Liver (tissue), 9 donors: ENCODE results near the gene STXBP1. TPM values are rescaled to one million over a fixed set of nuclear protein-coding genes. Genes with fewer than 3 reads are reported as not detected.

Experiments used
- DNase-seq: peaks from one replicate; pipeline ENCODE4 v3.0.0-alpha.2; 2017; ENCODE audit warnings: low spot score
- H3K27ac ChIP-seq, 2 donors: one replicate each; pipeline ENCODE4 v1.7.0; 2013; ENCODE audit warnings: inconsistent platforms in 2 of 2, low read length in 2 of 2, control low read depth in 1 of 2, low read depth in 1 of 2, mild to moderate bottlenecking in 1 of 2
- H3K27me3 ChIP-seq, 4 donors: one replicate each; pipeline versions ENCODE4 v1.6.1 to v1.7.0; 2013; ENCODE audit warnings: low read length in 3 of 4, inconsistent platforms in 1 of 4, mild to moderate bottlenecking in 1 of 4, moderate library complexity in 1 of 4; ENCODE audit not compliant: control insufficient read depth in 4 of 4, insufficient read depth in 4 of 4
- H3K36me3 ChIP-seq, 4 donors: one replicate each; pipeline versions ENCODE4 v1.6.1 to v1.7.0; 2013; ENCODE audit warnings: low read length in 3 of 4, mild to moderate bottlenecking in 3 of 4, low read depth in 1 of 4, moderate library complexity in 1 of 4; ENCODE audit not compliant: control insufficient read depth in 4 of 4, insufficient read depth in 3 of 4
- H3K4me1 ChIP-seq, 4 donors: one replicate each; pipeline versions ENCODE4 v1.6.1 to v1.7.0; 2013; ENCODE audit warnings: low read length in 3 of 4, mild to moderate bottlenecking in 3 of 4, moderate library complexity in 1 of 4; ENCODE audit not compliant: control insufficient read depth in 4 of 4, insufficient read depth in 4 of 4
- H3K4me3 ChIP-seq, 3 donors: one replicate each; pipeline versions ENCODE4 v1.6.1 to v1.7.0; 2013; ENCODE audit warnings: low read length in 3 of 3, control low read depth in 1 of 3, low read depth in 1 of 3, mild to moderate bottlenecking in 1 of 3
- H3K9ac ChIP-seq, 2 donors: one replicate each; pipeline ENCODE4 v1.7.0; 2013; ENCODE audit warnings: low read length in 2 of 2, mild to moderate bottlenecking in 2 of 2, moderate library complexity in 2 of 2, control low read depth in 1 of 2, low read depth in 1 of 2
- H3K9me3 ChIP-seq, 4 donors: one replicate each; pipeline versions ENCODE4 v1.6.1 to v1.7.0; 2013; ENCODE audit warnings: low read length in 3 of 4; ENCODE audit not compliant: control insufficient read depth in 4 of 4
- ATF3 ChIP-seq: IDR thresholded peaks from 2 replicates; pipeline ENCODE4 v1.6.1; 2016; ENCODE audit warnings: antibody characterized with exemption
- CTCF ChIP-seq: fragments of 150-350 bp; IDR thresholded peaks from 2 replicates; pipeline ENCODE4 v1.5.1; 2017; ENCODE audit warnings: improper control_type of control experiment, low read depth, low read length; ENCODE audit not compliant: missing input control
- FOXA1 ChIP-seq: IDR thresholded peaks from 2 replicates; pipeline ENCODE4 v1.6.1; 2016; ENCODE audit warnings: antibody characterized with exemption
- FOXA2 ChIP-seq: IDR thresholded peaks from 2 replicates; pipeline ENCODE4 v1.6.1; 2016; ENCODE audit warnings: antibody characterized with exemption
- HNF4A ChIP-seq, 2 donors: conservative IDR thresholded peaks; 2 replicates each; pipeline ENCODE4 v1.6.1; 2016; ENCODE audit warnings: antibody characterized with exemption in 2 of 2, mild to moderate bottlenecking in 2 of 2
- HNF4G ChIP-seq: IDR thresholded peaks from 2 replicates; pipeline ENCODE4 v1.6.1; 2016; ENCODE audit warnings: antibody characterized with exemption
- JUND ChIP-seq, 2 donors: IDR thresholded peaks; 2 replicates each; pipeline ENCODE4 v1.6.1; 2016; ENCODE audit warnings: antibody characterized with exemption in 2 of 2
- MAX ChIP-seq: IDR thresholded peaks from 2 replicates; pipeline ENCODE4 v1.6.1; 2016; ENCODE audit warnings: antibody characterized with exemption
- NR2F2 ChIP-seq: IDR thresholded peaks from 2 replicates; pipeline ENCODE4 v1.6.1; 2016; ENCODE audit warnings: antibody characterized with exemption
- REST ChIP-seq: IDR thresholded peaks from 2 replicates; pipeline ENCODE4 v1.6.1; 2016; ENCODE audit warnings: antibody characterized with exemption, mild to moderate bottlenecking
- RXRA ChIP-seq, 2 donors: IDR thresholded peaks; 2 replicates each; pipeline ENCODE4 v1.6.1; 2017 to 2018; ENCODE audit warnings: antibody characterized with exemption in 2 of 2, mild to moderate bottlenecking in 1 of 2
- SP1 ChIP-seq: IDR thresholded peaks from 2 replicates; pipeline ENCODE4 v1.6.1; 2018; ENCODE audit warnings: antibody characterized with exemption, mild to moderate bottlenecking
- YY1 ChIP-seq: IDR thresholded peaks from 2 replicates; pipeline ENCODE4 v1.6.1; 2016; ENCODE audit warnings: antibody characterized with exemption, mild to moderate bottlenecking
- ZBTB33 ChIP-seq: IDR thresholded peaks from 2 replicates; pipeline ENCODE4 v1.6.1; 2016; ENCODE audit warnings: antibody characterized with exemption
- WGBS: extraction: QIAGEN DNeasy Blood & Tissue Kit; methylation state at CpG from one replicate; pipeline ENCODE4 v1.1.7; 2013; 5-methylcytosine and 5-hydroxymethylcytosine counted together
- polyA plus RNA-seq, 2 donors: library from polyadenylated mRNA; stranded (reverse) in 1 of 2; unstranded in 1 of 2; fragments of 200-250 nt in 1 of 2; fragments of >200 nt in 1 of 2; fragmentation: Nextera tagmentation in 1 of 2; extraction: Ambion mirVana in 1 of 2; gene quantifications; one replicate each; pipeline versions ENCODE4 v1.2.1 to v1.2.3, GENCODE V29; 2013 to 2015
- total RNA-seq, 2 donors: library from RNA; depleted of rRNA; stranded (reverse); fragments of >200 nt; gene quantifications; one replicate each; pipeline ENCODE4 v1.2.3, GENCODE V29; 2014
- donor health status: healthy.
- donor health status: healthy.
- donor health status: healthy.
- donor health status: healthy.
- donor health status: healthy.

STXBP1 gene
- total and polyA plus RNA-seq, 4 donors, result 1.7 to 4.6 (median 2.3) TPM

- H3K4me1 ChIP-seq, result no peaks in the 10 kb centered on the region
- H3K27ac ChIP-seq, result no peak overlapping the region
- TF ChIP-seq NR2F2, result no peak
- no peak for TF ChIP-seq HNF4A (conservative IDR thresholded peaks at IDR 0.05)
- TF ChIP-seq HNF4G, result no peak
- TF ChIP-seq FOXA1, result no peak
- no peak for TF ChIP-seq CTCF
- TF ChIP-seq SP1, result no peak
- TF ChIP-seq FOXA2, result no peak
- TF ChIP-seq ZBTB33, result no peak
- TF ChIP-seq YY1, result no peak
- TF ChIP-seq RXRA (IDR thresholded peaks at IDR 0.05), result no peak
- TF ChIP-seq ATF3, result no peak
- TF ChIP-seq JUND (IDR thresholded peaks at IDR 0.05), result no peak
- no peak overlapping the region for H3K9ac ChIP-seq
- peaks cover 0 to 3% (median under 1%) of the 10 kb centered on the region in 4 donors for H3K36me3 ChIP-seq
- DNase-seq, result no peak
- H3K4me3 ChIP-seq, result no peak overlapping the region
- no peaks in the 10 kb centered on the region for H3K27me3 ChIP-seq
- 89% methylated on average over 7 of the region's 7 CpGs for WGBS
- H3K9me3 ChIP-seq, result no peaks in the 10 kb centered on the region
These were observed 52.2 kb downstream of the STXBP1 start for GRCh38 chr9:127664324-127664677.

- H3K9me3 ChIP-seq, result no peaks in the 10 kb centered on the region
- no peak overlapping the region for H3K27ac ChIP-seq
- no peaks in the 10 kb centered on the region for H3K27me3 ChIP-seq
- WGBS, result 69% methylated on average over 10 of the region's 10 CpGs
- H3K4me3 ChIP-seq, result no peak overlapping the region
- no peaks in the 10 kb centered on the region for H3K4me1 ChIP-seq
- H3K9ac ChIP-seq, result no peak overlapping the region
- DNase-seq, result no peak
- peaks cover 0 to 2% (median under 1%) of the 10 kb centered on the region in 4 donors for H3K36me3 ChIP-seq
- TF ChIP-seq FOXA1 (no peak), NR2F2 (peak; percentile 53)
These were observed 52.8 kb downstream of the STXBP1 start for GRCh38 chr9:127664678-127665507.

- H3K27me3 ChIP-seq, result no peaks in the 10 kb centered on the region
- H3K4me1 ChIP-seq, result no peaks in the 10 kb centered on the region
- 81% methylated on average over 3 of the region's 3 CpGs for WGBS
- H3K27ac ChIP-seq, result no peak overlapping the region
- no peak overlapping the region for H3K4me3 ChIP-seq
- no peak overlapping the region for H3K9ac ChIP-seq
- H3K36me3 ChIP-seq, result peaks cover 0 to 2% (median under 1%) of the 10 kb centered on the region in 4 donors
- DNase-seq, result no peak
- no peaks in the 10 kb centered on the region for H3K9me3 ChIP-seq
- TF ChIP-seq REST, result no peak
- TF ChIP-seq YY1, result no peak
- no peak for TF ChIP-seq RXRA (IDR thresholded peaks at IDR 0.05)
- no peak for TF ChIP-seq JUND (IDR thresholded peaks at IDR 0.05)
- TF ChIP-seq CTCF, result no peak
- no peak for TF ChIP-seq MAX
These were observed 55.2 kb downstream of the STXBP1 start for GRCh38 chr9:127667127-127667844.
